ENCODE data around the gene PSMD7. TPM values are rescaled to one million over a fixed set of nuclear protein-coding genes. Genes with fewer than 3 reads are reported as not detected.

The PSMD7 gene
- total RNA-seq, result 82.5 and 85.3 TPM in 2 replicates
- long read RNA-seq, transcript PSMD7-201 (7 exons, 1,670 nt), result major isoform, 326 of 347 reads
- long read RNA-seq, partial matches to known transcripts, result 2 of 347 reads
- long read RNA-seq, other reads (novel, unspliced or antisense), result 14 of 347 reads

GRCh38 chr16:74296432-74297144 is at the start of gene PSMD7:
Gene PSMD7, plus strand, starts transcription at chr16:74296814. Its CDS starts 101 bp downstream, at chr16:74296915.
- peak; percentile 95 for DNase-seq (ENCODE audit: extremely low spot score, unreplicated experiment)
- Mint-ChIP-seq H3K27ac (ENCODE audit: unreplicated experiment) (peak within 1 kb of the TSS; percentile 97), H3K4me1 (ENCODE audit: unreplicated experiment) (peaks cover 25% of the 10 kb centered on the region), H3K4me3 (ENCODE audit: unreplicated experiment) (peak within 1 kb of the TSS; percentile 93), H3K27me3 (ENCODE audit: unreplicated experiment) (no peaks in the 10 kb centered on the region), H3K9me3 (ENCODE audit: unreplicated experiment) (peaks cover 3% of the 10 kb centered on the region), H3K36me3 (ENCODE audit: unreplicated experiment) (peaks cover 19% of the 10 kb centered on the region)
- TF ChIP-seq CTCF (IDR thresholded peaks at IDR 0.05), result no peak

GRCh38 chr16:74249254-74249653 is 47.4 kb upstream of the PSMD7 start:
- Mint-ChIP-seq H3K9me3 (ENCODE audit: unreplicated experiment) (no peaks in the 10 kb centered on the region), H3K4me1 (ENCODE audit: unreplicated experiment) (peaks cover 4% of the 10 kb centered on the region), H3K27me3 (ENCODE audit: unreplicated experiment) (peaks cover 21% of the 10 kb centered on the region), H3K4me3 (ENCODE audit: unreplicated experiment) (no peak overlapping the region), H3K36me3 (ENCODE audit: unreplicated experiment) (no peaks in the 10 kb centered on the region), H3K27ac (ENCODE audit: unreplicated experiment) (no peak overlapping the region)
- TF ChIP-seq CTCF (IDR thresholded peaks at IDR 0.05), result no peak
- no peak for DNase-seq (ENCODE audit: extremely low spot score, unreplicated experiment)

- Mint-ChIP-seq H3K27ac (ENCODE audit: unreplicated experiment) (no peak overlapping the region), H3K9me3 (ENCODE audit: unreplicated experiment) (no peaks in the 10 kb centered on the region), H3K4me3 (ENCODE audit: unreplicated experiment) (no peak overlapping the region), H3K36me3 (ENCODE audit: unreplicated experiment) (no peaks in the 10 kb centered on the region), H3K27me3 (ENCODE audit: unreplicated experiment) (peaks cover 21% of the 10 kb centered on the region), H3K4me1 (ENCODE audit: unreplicated experiment) (peaks cover 4% of the 10 kb centered on the region)
- DNase-seq (ENCODE audit: extremely low spot score, unreplicated experiment), result no peak
- TF ChIP-seq CTCF (IDR thresholded peaks at IDR 0.05), result no peak
These were observed 46.8 kb upstream of the PSMD7 start for GRCh38 chr16:74249846-74250245.

- no peaks in the 10 kb centered on the region for H3K9me3 Mint-ChIP-seq (ENCODE audit: unreplicated experiment)
- TF ChIP-seq CTCF (IDR thresholded peaks at IDR 0.05), result no peak
- no peaks in the 10 kb centered on the region for H3K36me3 Mint-ChIP-seq (ENCODE audit: unreplicated experiment)
- no peak overlapping the region for H3K4me3 Mint-ChIP-seq (ENCODE audit: unreplicated experiment)
- peaks cover 4% of the 10 kb centered on the region for H3K4me1 Mint-ChIP-seq (ENCODE audit: unreplicated experiment)
- no peak overlapping the region for H3K27ac Mint-ChIP-seq (ENCODE audit: unreplicated experiment)
- peaks cover 18% of the 10 kb centered on the region for H3K27me3 Mint-ChIP-seq (ENCODE audit: unreplicated experiment)
- no peak for DNase-seq (ENCODE audit: extremely low spot score, unreplicated experiment)
These were observed 44.3 kb upstream of the PSMD7 start for GRCh38 chr16:74252329-74252728.

GRCh38 chr16:74253161-74253938 is 43.3 kb upstream of the PSMD7 start:
- H3K9me3 Mint-ChIP-seq (ENCODE audit: unreplicated experiment), result no peaks in the 10 kb centered on the region
- no peak for TF ChIP-seq CTCF (IDR thresholded peaks at IDR 0.05)
- H3K27me3 Mint-ChIP-seq (ENCODE audit: unreplicated experiment), result peaks cover 9% of the 10 kb centered on the region
- peaks cover 4% of the 10 kb centered on the region for H3K4me1 Mint-ChIP-seq (ENCODE audit: unreplicated experiment)
- no peaks in the 10 kb centered on the region for H3K36me3 Mint-ChIP-seq (ENCODE audit: unreplicated experiment)
- no peak overlapping the region for H3K4me3 Mint-ChIP-seq (ENCODE audit: unreplicated experiment)
- no peak for DNase-seq (ENCODE audit: extremely low spot score, unreplicated experiment)
- no peak overlapping the region for H3K27ac Mint-ChIP-seq (ENCODE audit: unreplicated experiment)

All from osteocyte (in vitro differentiated cells).